ENCODE measurements around the gene AFF3. TPM values are rescaled to one million over a fixed set of nuclear protein-coding genes. Genes with fewer than 3 reads are reported as not detected.

Gene AFF3
- total and polyA plus RNA-seq, 10 of the 15 experiments (the other 5 are each of a cell fraction or from before 2014, with no cell fraction given), result 0.26 to 5.5 (median 3.0) TPM

GRCh38 chr2:99600981-99601651 lies 541.3 kb downstream of the AFF3 start:
- Histone ChIP-seq H3K27ac (ENCODE audit: control insufficient read depth, insufficient read depth) (no peak overlapping the region), H3K9me3 (replicated peaks; ENCODE audit: control insufficient read depth, insufficient read depth, low read length) (no peaks in the 10 kb centered on the region), H4K20me1 (ENCODE audit: control insufficient read depth, insufficient read depth) (no peaks in the 10 kb centered on the region), H3K36me3 (ENCODE audit: control insufficient read depth in 2 of 2, insufficient read depth in 2 of 2, low read length in 1 of 2) (no peaks in the 10 kb centered on the region), H3K9ac (ENCODE audit: control insufficient read depth, insufficient read depth, low read length) (no peak overlapping the region), H3K27me3 (replicated peaks in 1 of 2; ENCODE audit: control insufficient read depth in 2 of 2, insufficient read depth in 2 of 2, low read length in 1 of 2) (no peaks in the 10 kb centered on the region; a peak in 2 of 4 replicates), H3K4me1 (ENCODE audit: control insufficient read depth, insufficient read depth, low read length) (no peaks in the 10 kb centered on the region), H3K79me2 (ENCODE audit: control insufficient read depth, insufficient read depth, low read length) (no peaks in the 10 kb centered on the region), H2AFZ (ENCODE audit: control insufficient read depth, low read depth, low read length) (no peak overlapping the region), H3K4me3 (no peak overlapping the region), H3K4me2 (ENCODE audit: control insufficient read depth, insufficient read depth) (no peak overlapping the region)
- no peak for TF ChIP-seq WRNIP1 (IDR thresholded peaks at IDR 0.05; ENCODE audit: borderline replicate concordance, low read depth, low read length)
- TF ChIP-seq SP1 (IDR thresholded peaks at IDR 0.05; ENCODE audit: low read depth, low read length), result no peak
- DNase-seq (ENCODE audit: low read depth, low spot score), result no peak
- RAD21 ChIA-PET (ENCODE audit: unreplicated experiment), result no interaction called here
- POLR2A ChIA-PET, result no interaction called here
- ATAC-seq, result no peak
- CTCF ChIA-PET, result no interaction called here
- in situ Hi-C loops (cut with MboI) (no loop called here), intact Hi-C loops (cut with micrococcal nuclease; ENCODE audit: unreplicated experiment) (no loop called here)
- 45% methylated on average over 17 of the region's 20 CpGs for WGBS (ENCODE audit: insufficient coverage, insufficient replicate concordance, low lambda C conversion rate, missing lambda C conversion rate)
- no peak for FAIRE-seq
- BruUV-seq (replicated peaks), result no TSS peak
- SMC1A ChIA-PET (ENCODE audit: uncharacterized antibody, unreplicated experiment), result no interaction called here

- no peak overlapping the region for H3K4me3 ChIP-seq
- FAIRE-seq (no peak), ATAC-seq (no peak), DNase-seq (ENCODE audit: low read depth, low spot score) (no peak)
- no peaks in the 10 kb centered on the region for H4K20me1 ChIP-seq (ENCODE audit: control insufficient read depth, insufficient read depth)
- ChIA-PET CTCF (no interaction called here), SMC1A (ENCODE audit: uncharacterized antibody, unreplicated experiment) (no interaction called here), RAD21 (ENCODE audit: unreplicated experiment) (no interaction called here), POLR2A (no interaction called here)
- H3K79me2 ChIP-seq (ENCODE audit: control insufficient read depth, insufficient read depth, low read length), result no peaks in the 10 kb centered on the region
- no peak overlapping the region for H3K9ac ChIP-seq (ENCODE audit: control insufficient read depth, insufficient read depth, low read length)
- TF ChIP-seq HCFC1 (IDR thresholded peaks at IDR 0.05; ENCODE audit: low read length) (no peak), PBX3 (IDR thresholded peaks at IDR 0.05; ENCODE audit: insufficient replicate concordance, low read depth, low read length) (no peak), EGR1 (IDR thresholded peaks at IDR 0.05; ENCODE audit: borderline replicate concordance in 1 of 2, low read depth in 2 of 2, low read length in 2 of 2) (no peak), ETV6 (conservative IDR thresholded peaks at IDR 0.05 in 1 of 2, IDR thresholded peaks at IDR 0.05 in 1 of 2; ENCODE audit: borderline replicate concordance in 1 of 2, low read depth in 1 of 2) (no peak), ATF3 (IDR thresholded peaks at IDR 0.05; ENCODE audit: borderline replicate concordance, extremely low read depth, low read depth, low read length) (no peak), SREBF2 (IDR thresholded peaks at IDR 0.05; ENCODE audit: low read length) (no peak), ZBTB11 (CRISPR knock-in tag; IDR thresholded peaks at IDR 0.05) (no peak), HDAC2 (IDR thresholded peaks at IDR 0.05) (no peak)
- no peak overlapping the region for H3K4me2 ChIP-seq (ENCODE audit: control insufficient read depth, insufficient read depth)
- H3K27me3 ChIP-seq (replicated peaks in 1 of 2; ENCODE audit: control insufficient read depth in 2 of 2, insufficient read depth in 2 of 2, low read length in 1 of 2), result no peaks in the 10 kb centered on the region; a peak in 2 of 4 replicates
- H3K36me3 ChIP-seq (ENCODE audit: control insufficient read depth in 2 of 2, insufficient read depth in 2 of 2, low read length in 1 of 2), result no peaks in the 10 kb centered on the region
- no TSS peak for BruUV-seq (replicated peaks)
- intact Hi-C loops (cut with micrococcal nuclease; ENCODE audit: unreplicated experiment), result no loop called here
- no peak overlapping the region for H2AFZ ChIP-seq (ENCODE audit: control insufficient read depth, low read depth, low read length)
- no peaks in the 10 kb centered on the region for H3K4me1 ChIP-seq (ENCODE audit: control insufficient read depth, insufficient read depth, low read length)
- H3K27ac ChIP-seq (ENCODE audit: control insufficient read depth, insufficient read depth), result no peak overlapping the region
- H3K9me3 ChIP-seq (replicated peaks; ENCODE audit: control insufficient read depth, insufficient read depth, low read length), result no peaks in the 10 kb centered on the region
- in situ Hi-C loops (cut with MboI), result no loop called here
- WGBS (ENCODE audit: insufficient coverage, insufficient replicate concordance, low lambda C conversion rate, missing lambda C conversion rate), result 48% methylated on average over 9 of the region's 9 CpGs
Observed at GRCh38 chr2:99598441-99598840, 543.9 kb downstream of the AFF3 start.

Data from GM12878 (cell line).